ENCODE results near the gene IFI44L. TPM values are rescaled to one million over a fixed set of nuclear protein-coding genes. Genes with fewer than 3 reads are reported as not detected.

IFI44L gene
- total RNA-seq, 1 donor from 2014 or later, result 19.5 TPM

DNA sequence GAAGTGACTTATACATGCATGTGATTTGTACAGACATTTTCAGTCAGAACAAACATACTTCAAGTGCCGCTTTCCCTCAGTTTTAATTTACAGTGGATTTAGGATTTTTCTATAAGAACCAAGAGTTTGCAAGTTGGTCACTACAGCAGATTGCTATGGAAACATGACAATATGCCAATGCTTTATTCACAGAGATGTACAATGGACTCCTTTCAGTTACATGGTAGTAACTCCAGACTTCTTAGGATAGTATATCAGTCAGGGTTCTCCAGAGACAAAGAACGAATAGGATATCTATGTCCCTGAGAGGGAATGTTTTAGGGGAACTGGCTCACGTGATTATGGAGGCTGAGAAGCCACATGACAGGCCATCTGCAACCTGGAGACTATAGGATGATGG, 56.7 kb downstream of the IFI44L start:
- H3K9me3 ChIP-seq, result no peaks in the 10 kb centered on the region
- no peaks in the 10 kb centered on the region for H3K36me3 ChIP-seq
- H3K4me3 ChIP-seq, result no peak overlapping the region
- H3K27me3 ChIP-seq, result no peaks in the 10 kb centered on the region
- DNase-seq (ENCODE audit: low spot score in 2 of 2), result no peak
- intact Hi-C loops (cut with DNase I), result loop anchor here (1.0 kb wide), 1 partner anchor 60 kb away; no protein-coding TSS in a partner anchor
- TF ChIP-seq, protein P1, sequence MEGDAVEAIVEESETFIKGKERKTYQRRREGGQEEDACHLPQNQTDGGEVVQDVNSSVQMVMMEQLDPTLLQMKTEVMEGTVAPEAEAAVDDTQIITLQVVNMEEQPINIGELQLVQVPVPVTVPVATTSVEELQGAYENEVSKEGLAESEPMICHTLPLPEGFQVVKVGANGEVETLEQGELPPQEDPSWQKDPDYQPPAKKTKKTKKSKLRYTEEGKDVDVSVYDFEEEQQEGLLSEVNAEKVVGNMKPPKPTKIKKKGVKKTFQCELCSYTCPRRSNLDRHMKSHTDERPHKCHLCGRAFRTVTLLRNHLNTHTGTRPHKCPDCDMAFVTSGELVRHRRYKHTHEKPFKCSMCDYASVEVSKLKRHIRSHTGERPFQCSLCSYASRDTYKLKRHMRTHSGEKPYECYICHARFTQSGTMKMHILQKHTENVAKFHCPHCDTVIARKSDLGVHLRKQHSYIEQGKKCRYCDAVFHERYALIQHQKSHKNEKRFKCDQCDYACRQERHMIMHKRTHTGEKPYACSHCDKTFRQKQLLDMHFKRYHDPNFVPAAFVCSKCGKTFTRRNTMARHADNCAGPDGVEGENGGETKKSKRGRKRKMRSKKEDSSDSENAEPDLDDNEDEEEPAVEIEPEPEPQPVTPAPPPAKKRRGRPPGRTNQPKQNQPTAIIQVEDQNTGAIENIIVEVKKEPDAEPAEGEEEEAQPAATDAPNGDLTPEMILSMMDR (IDR thresholded peaks at IDR 0.05), result no peak
- H3K27ac ChIP-seq, result no peak overlapping the region
- no peaks in the 10 kb centered on the region for H3K4me1 ChIP-seq

DNA sequence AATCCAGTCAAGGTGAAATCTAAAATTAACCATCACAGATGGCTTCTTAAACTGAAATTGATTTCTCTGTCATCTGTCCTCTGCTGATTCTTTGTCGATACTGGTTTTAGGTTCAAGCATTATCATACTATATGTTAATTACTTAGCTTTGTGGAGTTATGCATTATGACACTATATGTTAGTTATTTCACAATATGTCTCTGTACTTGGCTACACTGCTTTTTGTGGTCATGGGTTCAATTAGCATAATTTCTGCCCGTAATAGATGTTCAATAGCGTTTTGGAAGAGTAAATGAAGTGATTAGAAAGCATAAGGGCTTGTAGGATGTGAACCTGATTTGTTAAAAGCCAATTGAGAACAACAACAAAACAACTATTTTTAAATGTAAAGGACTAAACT, 57.5 kb downstream of the IFI44L start:
- intact Hi-C loops (cut with DNase I), result no loop called here
- no peaks in the 10 kb centered on the region for H3K9me3 ChIP-seq
- H3K27me3 ChIP-seq, result no peaks in the 10 kb centered on the region
- no peak overlapping the region for H3K4me3 ChIP-seq
- TF ChIP-seq, protein P1 (IDR thresholded peaks at IDR 0.05), result no peak
- H3K27ac ChIP-seq, result no peak overlapping the region
- no peaks in the 10 kb centered on the region for H3K4me1 ChIP-seq
- no peaks in the 10 kb centered on the region for H3K36me3 ChIP-seq
- no peak for DNase-seq (ENCODE audit: low spot score in 2 of 2)

DNA sequence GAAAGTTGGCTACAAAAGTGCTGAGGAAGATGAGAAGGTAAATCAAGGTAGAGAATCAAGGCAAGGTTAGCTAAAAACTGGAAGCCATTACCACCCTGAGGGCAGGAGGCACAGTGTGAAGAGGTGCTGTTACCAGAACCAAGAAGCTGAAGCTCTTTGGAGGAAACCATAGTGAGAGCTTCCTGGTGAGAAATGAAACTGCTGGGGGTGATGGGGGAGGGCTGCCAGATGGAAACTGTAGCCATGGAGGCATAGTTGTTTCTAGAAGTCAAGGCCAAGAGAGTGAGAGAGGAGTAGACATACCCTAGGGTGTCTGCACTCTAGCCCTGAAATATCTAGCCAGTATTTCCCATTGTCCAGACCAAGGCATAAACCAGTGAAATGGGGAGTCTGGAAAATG, 58.1 kb downstream of the IFI44L start:
- H3K27ac ChIP-seq, result no peak overlapping the region
- H3K4me1 ChIP-seq, result no peaks in the 10 kb centered on the region
- no peaks in the 10 kb centered on the region for H3K9me3 ChIP-seq
- H3K27me3 ChIP-seq, result no peaks in the 10 kb centered on the region
- no peaks in the 10 kb centered on the region for H3K36me3 ChIP-seq
- no peak for DNase-seq (ENCODE audit: low spot score in 2 of 2)
- TF ChIP-seq, protein P1 (IDR thresholded peaks at IDR 0.05), result no peak
- H3K4me3 ChIP-seq, result no peak overlapping the region
- intact Hi-C loops (cut with DNase I), result no loop called here

DNA sequence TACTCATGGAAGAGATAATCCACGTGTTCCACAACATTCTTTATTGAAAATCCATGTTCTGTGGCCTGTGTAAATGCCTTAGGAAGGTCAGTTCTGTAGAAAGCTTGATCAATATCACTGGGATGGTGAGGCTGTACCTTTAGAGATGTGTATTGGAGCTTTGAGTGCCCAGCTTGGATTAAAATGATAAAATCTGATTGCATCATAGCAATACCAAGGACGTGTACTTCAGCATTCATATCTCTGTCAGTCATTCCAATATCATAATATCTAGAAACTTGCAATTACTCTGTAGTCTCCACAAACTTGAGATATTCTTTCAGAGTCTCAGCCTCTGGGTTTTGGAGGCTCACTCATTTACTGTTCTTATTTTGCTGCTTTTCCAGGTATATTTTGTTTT, 61.0 kb downstream of the IFI44L start:
- TF ChIP-seq, protein P1 (IDR thresholded peaks at IDR 0.05), result no peak
- H3K4me3 ChIP-seq, result no peak overlapping the region
- H3K4me1 ChIP-seq, result no peaks in the 10 kb centered on the region
- H3K9me3 ChIP-seq, result no peaks in the 10 kb centered on the region
- no peak for DNase-seq (ENCODE audit: low spot score in 2 of 2)
- H3K27ac ChIP-seq, result no peak overlapping the region
- intact Hi-C loops (cut with DNase I), result no loop called here
- H3K27me3 ChIP-seq, result no peaks in the 10 kb centered on the region
- H3K36me3 ChIP-seq, result no peaks in the 10 kb centered on the region

DNA sequence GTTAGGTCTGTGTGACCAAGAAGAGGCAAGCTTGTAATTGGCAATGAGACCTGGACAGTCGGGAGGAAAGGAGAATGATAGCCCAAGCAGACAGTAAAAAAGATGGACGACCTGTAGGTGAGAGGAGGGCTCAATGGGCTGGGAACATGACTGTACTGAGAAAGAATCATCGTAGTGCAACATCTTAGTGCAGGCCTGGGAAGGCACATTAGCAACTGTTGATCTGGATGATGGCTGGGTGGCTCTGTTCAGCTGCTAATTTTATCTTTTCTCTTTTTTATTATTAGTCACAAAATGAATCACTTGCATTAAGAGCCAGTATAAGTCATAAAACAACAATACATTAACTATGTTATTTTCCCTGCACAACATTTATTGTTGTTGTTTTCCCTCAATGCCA, 62.2 kb downstream of the IFI44L start:
- H3K4me3 ChIP-seq, result no peak overlapping the region
- DNase-seq (ENCODE audit: low spot score in 2 of 2), result no peak
- no peaks in the 10 kb centered on the region for H3K4me1 ChIP-seq
- no peaks in the 10 kb centered on the region for H3K36me3 ChIP-seq
- no peak overlapping the region for H3K27ac ChIP-seq
- H3K27me3 ChIP-seq, result no peaks in the 10 kb centered on the region
- intact Hi-C loops (cut with DNase I), result no loop called here
- no peaks in the 10 kb centered on the region for H3K9me3 ChIP-seq
- TF ChIP-seq, protein P1 (IDR thresholded peaks at IDR 0.05), result no peak

DNA sequence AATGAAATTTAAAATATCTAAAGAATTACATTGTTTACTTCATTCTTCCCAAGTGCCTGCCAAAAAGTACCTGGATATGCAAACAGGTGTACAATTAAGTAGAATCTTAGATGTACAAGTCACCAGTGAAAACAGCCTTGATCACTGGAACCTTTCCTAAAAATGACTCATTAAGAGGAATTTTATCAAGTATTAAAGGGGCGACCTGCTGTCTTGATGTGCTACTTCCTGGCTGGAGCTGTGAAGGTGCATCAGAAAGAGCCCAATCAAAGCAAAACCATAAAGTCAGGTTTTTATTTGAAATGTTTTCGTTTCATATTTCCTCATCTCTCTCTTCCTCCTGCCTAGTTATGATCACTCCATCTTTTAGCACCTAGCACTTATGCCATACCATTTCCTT, 62.8 kb downstream of the IFI44L start:
- Histone ChIP-seq H3K27ac (no peak overlapping the region), H3K36me3 (no peaks in the 10 kb centered on the region), H3K4me3 (no peak overlapping the region), H3K4me1 (no peaks in the 10 kb centered on the region), H3K9me3 (no peaks in the 10 kb centered on the region), H3K27me3 (no peaks in the 10 kb centered on the region)
- intact Hi-C loops (cut with DNase I), result no loop called here
- no peak for DNase-seq (ENCODE audit: low spot score in 2 of 2)
- TF ChIP-seq, protein P1 (IDR thresholded peaks at IDR 0.05), result no peak
